CD4-positive, alpha-beta T cell treated with Interleukin-10 for 1 hour (primary cell): ENCODE data around the gene MYPN.
"Not testable (repeated sequence)": the region's sequence is repeated elsewhere in the genome, so short reads cannot be mapped to it uniquely, and the experiment has no call there.

Experiments used
- DNase-seq: peaks from one replicate; pipeline ENCODE4 v3.0.0-alpha.2; 2020

MYPN gene

DNA sequence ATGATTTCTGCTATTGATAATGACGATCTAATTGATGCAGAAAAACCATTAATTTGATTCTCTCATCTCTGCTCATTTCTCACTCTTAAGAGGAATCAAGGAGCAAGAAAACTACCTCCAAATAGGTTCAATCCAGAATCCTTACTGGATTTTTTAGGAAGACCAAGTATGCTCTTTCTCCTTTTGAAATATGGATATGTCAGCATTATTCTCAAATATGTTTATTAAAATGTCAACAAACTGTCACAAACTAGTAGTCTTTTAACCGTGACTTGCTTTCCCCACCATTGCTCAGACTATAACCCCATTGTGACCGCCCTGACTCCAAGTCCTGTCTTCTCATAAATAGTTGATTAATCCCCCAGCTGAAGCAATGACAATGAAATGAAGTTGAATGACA is 123.8 kb downstream of the MYPN start:
- DNase-seq = no peak

DNA sequence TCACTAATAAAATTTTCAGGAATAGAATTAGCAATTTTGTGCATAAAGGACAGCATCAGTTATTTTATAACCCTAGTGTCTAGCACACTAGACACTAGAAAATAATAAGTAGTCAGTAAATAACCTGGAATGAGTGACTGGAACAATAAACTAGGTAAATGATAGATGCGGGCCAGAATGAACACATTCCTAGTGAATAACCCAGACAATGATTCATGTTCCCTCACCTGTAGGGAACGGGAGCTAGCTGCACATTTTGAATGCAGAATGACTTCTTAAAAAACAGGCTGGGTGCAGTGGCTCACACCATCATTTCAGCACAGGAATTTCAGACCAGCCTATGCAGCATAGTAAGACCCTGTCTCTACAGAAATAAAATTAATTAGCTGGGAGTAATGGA is 125.8 kb downstream of the MYPN start:
- no peak for DNase-seq

DNA sequence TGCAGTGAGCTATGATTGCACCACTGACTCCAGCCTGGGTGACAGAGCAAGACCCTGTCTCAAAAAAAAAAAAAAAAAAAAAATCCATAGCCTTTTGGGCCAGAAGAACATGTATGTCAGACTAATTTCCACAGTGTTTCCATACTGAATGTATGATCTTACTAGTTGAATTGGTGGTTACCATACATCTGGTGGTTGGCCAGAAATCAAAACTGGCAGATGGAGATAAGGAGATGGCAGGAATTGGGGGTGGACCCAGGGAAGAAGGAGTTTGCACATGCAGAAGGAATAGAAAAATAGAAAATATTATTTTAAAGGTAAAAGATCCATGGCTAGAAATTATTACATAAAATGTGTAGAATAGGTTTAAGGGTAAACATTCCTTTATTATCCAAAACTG is 126.3 kb downstream of the MYPN start:
- no peak for DNase-seq

DNA sequence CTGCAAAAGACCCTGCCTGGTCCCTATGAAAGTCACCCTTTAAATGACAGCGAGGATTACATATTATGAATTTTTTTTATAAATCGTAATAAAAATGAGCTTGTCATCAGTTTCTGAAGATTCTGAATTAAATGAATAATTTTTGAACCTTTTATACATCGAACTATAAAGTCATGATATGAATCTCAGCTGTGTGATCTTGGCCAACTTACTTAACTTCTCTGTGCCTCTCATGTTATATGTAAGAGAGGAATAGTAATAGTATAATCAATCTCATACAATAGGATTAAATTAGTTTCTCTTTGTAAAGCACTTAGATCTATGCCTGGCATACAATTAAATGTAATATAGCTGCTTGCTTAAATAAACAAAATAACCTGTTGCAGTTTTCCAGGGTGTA is 127.9 kb downstream of the MYPN start:
- no peak for DNase-seq

DNA sequence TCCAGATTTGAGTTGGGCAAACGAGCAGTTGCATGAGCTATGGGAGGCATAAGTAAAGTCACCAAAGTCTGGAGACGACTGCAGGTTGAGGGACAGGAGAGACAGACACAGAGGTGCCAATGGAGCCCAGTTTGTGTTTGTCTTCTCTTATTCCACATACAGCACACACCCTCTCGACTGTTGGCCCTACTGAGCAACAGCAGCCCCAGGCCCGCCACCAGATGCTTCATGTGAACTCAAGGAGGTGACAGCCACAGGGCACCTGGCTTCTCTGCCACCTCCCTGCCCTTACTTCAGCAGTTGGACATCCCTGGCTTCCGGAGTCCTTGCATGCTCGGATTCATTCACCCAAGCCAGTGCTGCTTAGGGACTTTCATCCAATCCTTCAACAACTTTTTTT is 129.1 kb downstream of the MYPN start:
- no peak for DNase-seq

DNA sequence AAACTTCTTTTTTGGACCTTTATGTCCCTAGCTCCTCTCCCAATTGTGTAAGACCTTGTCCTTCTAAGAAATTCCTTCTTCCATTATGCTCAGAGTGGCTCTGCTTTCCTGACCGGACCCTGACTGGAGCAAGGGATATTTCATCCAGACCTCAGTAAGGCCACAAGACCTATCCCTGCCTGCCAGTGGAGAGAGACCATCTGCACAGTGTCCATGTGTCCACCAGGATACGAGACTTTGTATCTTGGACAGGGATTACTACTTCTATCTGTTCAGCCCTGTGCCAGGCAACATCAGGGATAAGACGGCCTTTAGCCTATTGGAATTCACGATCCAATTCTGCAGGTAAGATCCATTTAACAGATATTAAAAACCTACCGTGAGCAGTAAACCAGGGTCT is 129.8 kb downstream of the MYPN start:
- DNase-seq = no peak

DNA sequence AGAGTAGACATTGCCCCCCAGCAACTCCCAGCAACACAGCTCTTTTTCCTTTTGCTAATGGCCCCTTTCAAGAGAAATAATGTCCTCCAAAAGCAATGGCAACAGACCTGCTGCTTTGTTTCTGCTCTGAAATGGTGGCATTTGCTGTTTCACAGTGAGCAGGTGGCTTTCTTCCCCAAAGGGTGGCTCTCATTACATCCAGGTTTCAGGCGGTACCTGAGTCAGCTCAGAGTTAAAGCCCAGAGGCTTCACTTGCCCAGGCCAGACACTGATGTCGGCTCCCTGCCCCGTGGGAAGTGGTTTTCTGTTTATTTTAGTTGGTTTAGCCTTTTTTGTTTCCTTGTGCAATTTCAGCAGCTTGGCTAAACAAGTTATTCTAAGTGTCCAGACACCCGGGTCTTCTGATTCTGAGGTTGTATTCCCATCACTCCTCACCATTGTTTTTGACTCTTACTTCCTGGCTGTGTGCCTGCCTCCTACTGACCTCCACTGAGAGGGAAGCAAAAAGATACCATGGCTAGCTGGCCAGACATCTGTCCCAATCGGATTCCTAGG is 130.4 kb downstream of the MYPN start:
- DNase-seq = no peak

DNA sequence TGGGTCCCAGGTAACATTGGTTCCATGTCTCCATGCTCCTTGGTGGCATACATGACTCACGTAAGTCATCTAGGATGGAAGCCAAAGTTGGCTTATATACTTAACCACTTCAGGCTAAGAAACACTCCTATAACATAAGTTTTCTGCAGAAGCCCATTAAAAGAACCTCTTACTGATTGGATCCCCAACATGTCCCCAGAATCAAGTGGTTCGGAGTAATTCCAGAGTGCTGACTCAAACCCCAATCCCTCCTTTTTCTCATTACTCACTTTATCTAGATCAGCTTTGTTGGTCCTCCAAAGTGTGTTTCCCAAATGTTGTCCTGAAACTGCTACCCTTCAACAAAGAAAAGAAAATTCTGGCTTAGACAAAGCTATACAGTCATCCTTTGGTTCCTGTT is 132.8 kb downstream of the MYPN start:
- no peak for DNase-seq

DNA sequence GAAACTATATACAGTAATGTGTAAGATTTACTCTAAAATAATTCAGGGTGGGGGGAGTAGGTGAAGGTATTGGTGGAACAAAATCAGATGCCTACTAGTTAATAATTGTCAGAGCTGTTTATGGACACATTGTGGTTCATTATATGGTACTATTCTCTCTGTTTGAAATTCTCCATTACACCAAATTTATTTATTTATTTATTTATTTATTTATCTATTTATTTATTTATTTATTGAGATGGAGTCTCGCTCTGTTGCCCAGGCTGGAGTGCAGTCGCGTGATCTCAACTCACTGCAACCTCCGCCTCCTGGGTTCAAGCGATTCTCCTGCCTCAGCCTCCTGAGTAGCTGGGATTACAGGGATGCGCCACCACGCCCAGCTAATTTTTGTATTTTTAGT is 137.1 kb downstream of the MYPN start:
- DNase-seq = not testable (repeated sequence)

DNA sequence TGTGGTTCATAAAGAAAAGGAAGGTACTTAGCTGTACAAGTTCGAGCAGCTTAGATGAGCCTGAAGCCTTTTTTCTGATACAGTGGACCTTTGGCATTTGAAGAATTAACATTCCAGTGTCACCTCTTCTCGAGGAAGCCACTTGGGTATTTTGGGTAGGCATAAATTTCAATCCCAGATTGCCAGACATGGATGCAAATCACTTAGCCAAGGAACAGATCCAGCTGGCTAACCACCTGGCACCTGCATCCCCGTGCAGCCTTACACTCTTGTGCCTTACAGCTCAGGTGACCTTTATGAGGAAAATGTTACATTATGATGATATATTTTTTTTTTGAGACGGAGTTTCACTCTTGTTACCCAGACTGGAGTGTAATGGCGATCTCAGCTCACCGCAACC is 138.6 kb downstream of the MYPN start:
- DNase-seq = no peak

DNA sequence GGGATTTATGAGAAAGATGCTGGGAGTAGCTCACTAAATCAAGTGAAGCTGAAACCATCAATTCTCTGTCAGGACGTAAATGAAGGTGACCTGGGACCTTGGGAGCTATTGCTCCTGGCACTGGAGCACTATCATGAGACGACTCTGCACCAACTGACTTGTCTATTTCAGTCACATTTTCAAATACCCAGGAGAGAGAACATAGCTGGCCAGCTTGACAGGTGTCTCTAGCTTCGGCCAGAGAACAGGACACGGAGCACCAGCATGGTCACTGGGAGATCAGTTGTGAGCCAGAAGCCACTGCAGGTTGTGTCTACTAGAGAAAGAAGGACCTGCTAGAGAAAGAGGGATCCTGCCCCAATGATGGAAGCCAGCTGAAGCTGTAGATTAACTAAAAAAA is 140.0 kb downstream of the MYPN start:
- DNase-seq = no peak

DNA sequence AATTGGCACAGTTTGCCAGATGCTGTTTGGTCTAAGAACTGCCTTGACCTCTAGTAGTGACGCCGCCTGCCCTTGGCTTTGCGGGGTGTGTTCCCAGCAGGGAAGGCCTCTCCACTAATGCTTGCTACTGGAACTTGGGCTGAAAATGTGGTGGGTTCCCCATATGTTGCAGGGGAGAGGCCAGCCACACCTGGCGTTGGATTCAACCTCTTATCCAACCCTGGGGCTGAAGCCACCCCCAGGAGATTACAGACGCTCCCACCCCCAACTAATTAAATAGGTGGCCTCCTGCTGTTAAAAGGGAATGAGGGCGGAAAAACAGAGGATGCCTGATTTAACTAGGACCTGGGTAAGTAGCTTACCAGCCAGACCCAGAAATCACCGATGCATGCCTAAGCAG is 141.9 kb downstream of the MYPN start:
- no peak for DNase-seq

DNA sequence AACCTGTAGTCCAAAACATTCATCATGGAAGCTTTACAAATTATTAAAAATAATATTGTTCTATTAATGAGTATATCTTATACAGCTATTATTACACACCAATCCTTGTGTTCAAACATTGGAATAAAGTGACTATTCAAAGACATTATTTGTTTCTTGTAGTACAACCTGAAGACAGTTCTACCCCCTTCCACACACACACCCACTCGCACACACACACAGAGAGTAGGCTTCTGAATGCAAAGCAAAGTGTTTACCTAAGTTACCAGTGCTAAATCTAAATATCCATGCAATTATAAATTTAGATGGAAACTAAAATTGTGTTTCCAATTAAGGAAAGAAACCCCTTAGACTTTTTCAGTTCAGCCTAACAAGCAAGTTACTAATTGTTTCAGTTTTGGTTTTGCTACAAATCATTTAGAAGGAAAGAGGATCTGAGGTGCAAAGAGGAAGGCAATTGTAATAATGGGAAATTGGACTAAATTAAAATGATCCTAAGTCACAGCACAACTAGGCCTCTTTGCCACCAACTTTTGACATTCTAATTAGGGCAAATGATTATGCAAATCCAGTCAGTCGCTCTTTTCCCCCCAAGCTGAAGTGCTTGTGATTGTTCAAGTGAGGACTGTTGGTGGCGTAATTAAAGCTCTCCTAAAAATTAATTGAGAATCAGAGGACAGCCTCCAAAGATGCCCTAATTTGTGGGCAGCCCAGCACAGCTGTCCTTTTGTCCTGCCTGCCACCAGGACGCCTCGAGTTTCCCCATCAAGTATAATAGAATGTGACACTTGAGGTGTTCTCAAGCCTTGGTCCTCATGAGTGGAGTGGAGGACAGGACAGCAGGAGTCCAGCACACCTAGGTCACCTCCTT is 142.6 kb downstream of the MYPN start:
- DNase-seq = no peak

DNA sequence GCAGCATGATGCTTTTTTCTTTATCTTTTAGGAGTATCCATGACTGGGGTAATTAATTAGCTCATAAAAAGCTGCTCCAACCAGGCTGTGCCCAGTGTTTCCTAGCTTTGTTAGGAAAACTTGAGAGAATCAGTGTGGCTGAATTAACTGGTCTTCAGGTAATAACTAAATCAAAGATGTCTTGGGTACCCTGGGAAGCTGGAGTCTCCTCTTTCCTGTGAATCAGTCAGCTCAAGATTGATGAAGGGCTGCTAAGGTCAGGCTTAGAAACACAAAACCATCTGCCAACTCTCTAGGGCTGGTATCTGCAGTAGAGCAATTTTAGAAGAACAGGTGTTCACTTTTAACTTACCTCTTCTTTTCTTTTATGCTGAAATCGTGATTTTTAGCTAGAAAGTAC is 144.1 kb downstream of the MYPN start:
- no peak for DNase-seq

DNA sequence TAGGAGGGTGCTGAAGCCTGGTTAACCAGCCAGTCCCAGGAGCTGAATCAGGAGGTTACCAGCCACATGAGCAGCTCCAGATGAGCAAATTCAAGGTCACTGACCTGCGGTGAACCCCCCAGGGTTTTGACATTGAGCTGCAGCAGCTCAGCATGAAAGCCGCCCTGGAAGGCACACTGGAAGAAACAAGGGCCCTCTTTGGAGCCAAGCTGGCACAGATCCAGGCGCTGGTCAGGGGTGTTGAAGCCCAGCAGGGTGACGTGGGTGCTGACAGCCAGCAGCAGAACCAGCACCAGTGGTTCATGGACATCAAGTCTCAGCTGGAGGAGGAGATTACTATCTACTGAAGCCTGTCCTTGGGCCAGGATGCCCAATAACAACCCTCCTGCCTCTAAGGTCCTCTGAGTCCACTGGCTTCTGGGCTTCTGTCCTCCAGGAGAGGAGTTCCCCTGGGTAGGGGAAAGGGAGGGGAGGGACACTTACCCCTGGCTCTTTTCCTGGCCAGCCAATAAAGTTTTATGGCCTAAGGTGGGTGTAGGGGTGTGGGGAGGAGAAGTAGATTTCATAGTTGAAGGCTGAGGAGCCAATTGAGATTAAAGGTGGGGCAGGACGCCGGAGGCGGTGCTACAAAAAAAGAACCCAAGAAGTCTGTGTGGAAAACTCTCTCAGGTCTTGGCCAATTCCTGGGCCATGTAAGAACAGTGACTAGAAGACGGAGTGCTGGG is 152.0 kb downstream of the MYPN start:
- DNase-seq = no peak
